BJ (cell line): ENCODE results near the gene IL12A. TPM values are rescaled to one million over a fixed set of nuclear protein-coding genes. Genes with fewer than 3 reads are reported as not detected.

Source experiments
- CTCF ChIA-PET: fragments of 350-600 bp; formaldehyde crosslinking; extraction: SDS; loops from one replicate; lab custom pipeline; 2021; ENCODE audit warnings: antibody characterized with exemption, inconsistent platforms; lab: Yijun Ruan, JAX
- POLR2A ChIA-PET: fragments of 300-600 bp; sonication (Branson Sonifier 250); formaldehyde crosslinking; extraction: SDS; loops from one replicate; lab custom pipeline; 2021; ENCODE audit warnings: antibody characterized with exemption; lab: Charles Lee
- DNase-seq: peaks from one replicate; pipeline ENCODE4 v3.0.0-alpha.2; 2011; ENCODE audit warnings: low read depth
- H3K27me3 ChIP-seq: 2 replicates; pipeline ENCODE4 v1.6.0; 2011; ENCODE audit warnings: low read length; ENCODE audit not compliant: control insufficient read depth, insufficient read depth
- H3K36me3 ChIP-seq: 2 replicates; pipeline ENCODE4 v1.5.1; 2011; ENCODE audit warnings: low read length; ENCODE audit not compliant: control insufficient read depth, insufficient read depth
- H3K4me3 ChIP-seq: 2 replicates; pipeline ENCODE4 v1.5.1; 2011; ENCODE audit warnings: low read depth, mild to moderate bottlenecking, control low read depth, low read length
- CTCF ChIP-seq: IDR thresholded peaks from 2 replicates; pipeline ENCODE4 v1.5.1; 2011; ENCODE audit warnings: low read depth, mild to moderate bottlenecking, control low read depth, inconsistent platforms, low read length, moderate library complexity; ENCODE audit not compliant: insufficient read depth
- polyA plus RNA-seq: library from polyadenylated mRNA; depleted of rRNA; stranded (reverse); fragments of >200 nt; gene quantifications from 2 replicates; pipeline ENCODE4 v1.2.3, GENCODE V29; 2011

Gene IL12A
- polyA plus RNA-seq, 1 experiment = 0.50 TPM

- POLR2A ChIA-PET = interaction anchor here (0.6 kb wide), 1 partner anchor 22 kb away, joined by 6 read pairs; no protein-coding TSS in a partner anchor
- CTCF ChIA-PET = interaction anchor here (0.6 to 8.4 kb wide), 11 partner anchors 9 to 185 kb away, joined by 3 to 91 read pairs (median 16); no protein-coding TSS in a partner anchor
- H3K4me3 ChIP-seq = no peak overlapping the region
- TF ChIP-seq CTCF = no peak
- no peaks in the 10 kb centered on the region for H3K36me3 ChIP-seq
- H3K27me3 ChIP-seq = no peaks in the 10 kb centered on the region
- no peak for DNase-seq
These were observed 1.6 kb downstream of the IL12A start for GRCh38 chr3:159989973-159990846.

GRCh38 chr3:159991591-159991990 is 3.0 kb downstream of the IL12A start:
- ChIA-PET POLR2A (interaction anchor here (0.6 kb wide), 1 partner anchor 162 kb away, joined by 4 read pairs; no protein-coding TSS in a partner anchor), CTCF (interaction anchor here (0.6 to 8.4 kb wide), 6 partner anchors 10 to 164 kb away, joined by 3 to 91 read pairs (median 10); no protein-coding TSS in a partner anchor)
- no peak for DNase-seq

GRCh38 chr3:159992589-159992988 is 4.0 kb downstream of the IL12A start:
- H3K4me3 ChIP-seq = no peak overlapping the region
- ChIA-PET CTCF (interaction anchor here (0.6 to 8.4 kb wide), 5 partner anchors 8 to 165 kb away, joined by 3 to 91 read pairs (median 5); no protein-coding TSS in a partner anchor), POLR2A (no interaction called here)
- H3K27me3 ChIP-seq = no peaks in the 10 kb centered on the region
- TF ChIP-seq CTCF = no peak
- DNase-seq = no peak
- H3K36me3 ChIP-seq = no peaks in the 10 kb centered on the region

More at GRCh38 chr3:159991591-159991990, 3.0 kb downstream of the IL12A start:
- H3K36me3 ChIP-seq = no peaks in the 10 kb centered on the region
- H3K4me3 ChIP-seq = no peak overlapping the region
- H3K27me3 ChIP-seq = no peaks in the 10 kb centered on the region
- TF ChIP-seq CTCF = no peak

GRCh38 chr3:159994182-159994581 is 5.5 kb downstream of the IL12A start:
- CTCF ChIA-PET = interaction anchor here (1.0 to 8.4 kb wide), 3 partner anchors 11 to 166 kb away, joined by 3 to 91 read pairs (median 6); no protein-coding TSS in a partner anchor
- Histone ChIP-seq H3K4me3 (no peak overlapping the region), H3K27me3 (no peaks in the 10 kb centered on the region), H3K36me3 (no peaks in the 10 kb centered on the region)
- TF ChIP-seq CTCF = no peak
- POLR2A ChIA-PET = no interaction called here
- DNase-seq = no peak

GRCh38 chr3:159995091-159995490 is 6.5 kb downstream of the IL12A start:
- CTCF ChIA-PET = interaction anchor here (0.6 to 1.4 kb wide), 5 partner anchors 8 to 167 kb away, joined by 3 to 6 read pairs (median 4); no protein-coding TSS in a partner anchor
- POLR2A ChIA-PET = no interaction called here
- no peak for TF ChIP-seq CTCF
- H3K4me3 ChIP-seq = no peak overlapping the region
- no peaks in the 10 kb centered on the region for H3K27me3 ChIP-seq
- DNase-seq = no peak
- H3K36me3 ChIP-seq = no peaks in the 10 kb centered on the region
